Astrocyte of the spinal cord (primary cell): ENCODE results near the gene PLEKHG2.
"Not testable (repeated sequence)": the region's sequence is repeated elsewhere in the genome, so short reads cannot be mapped to it uniquely, and the experiment has no call there.

Experiments used
- DNase-seq: peaks from one replicate; pipeline ENCODE4 v3.0.0; 2011; ENCODE audit warnings: low read depth, low spot score
- H3K4me3 ChIP-seq: 2 replicates; pipeline ENCODE4 v1.5.1; 2011; ENCODE audit warnings: low read depth, mild to moderate bottlenecking, low read length, moderate library complexity
- CTCF ChIP-seq: IDR thresholded peaks from 2 replicates; pipeline ENCODE4 v1.5.1; 2012; ENCODE audit warnings: low read depth, mild to moderate bottlenecking, low read length, inconsistent platforms
- in situ Hi-C: cut with HindIII; loops from 2 replicates; pipeline ENCODE4 v1.10.0; 2017; ENCODE audit warnings: low sequenced_read_pairs

The PLEKHG2 gene

GRCh38 chr19:39444598-39445195 is 32.2 kb downstream of the PLEKHG2 start:
- DNase-seq, result no peak
- in situ Hi-C loops, result no loop called here
- peak overlapping the region; percentile 100 for H3K4me3 ChIP-seq
- no peak for TF ChIP-seq CTCF

DNA sequence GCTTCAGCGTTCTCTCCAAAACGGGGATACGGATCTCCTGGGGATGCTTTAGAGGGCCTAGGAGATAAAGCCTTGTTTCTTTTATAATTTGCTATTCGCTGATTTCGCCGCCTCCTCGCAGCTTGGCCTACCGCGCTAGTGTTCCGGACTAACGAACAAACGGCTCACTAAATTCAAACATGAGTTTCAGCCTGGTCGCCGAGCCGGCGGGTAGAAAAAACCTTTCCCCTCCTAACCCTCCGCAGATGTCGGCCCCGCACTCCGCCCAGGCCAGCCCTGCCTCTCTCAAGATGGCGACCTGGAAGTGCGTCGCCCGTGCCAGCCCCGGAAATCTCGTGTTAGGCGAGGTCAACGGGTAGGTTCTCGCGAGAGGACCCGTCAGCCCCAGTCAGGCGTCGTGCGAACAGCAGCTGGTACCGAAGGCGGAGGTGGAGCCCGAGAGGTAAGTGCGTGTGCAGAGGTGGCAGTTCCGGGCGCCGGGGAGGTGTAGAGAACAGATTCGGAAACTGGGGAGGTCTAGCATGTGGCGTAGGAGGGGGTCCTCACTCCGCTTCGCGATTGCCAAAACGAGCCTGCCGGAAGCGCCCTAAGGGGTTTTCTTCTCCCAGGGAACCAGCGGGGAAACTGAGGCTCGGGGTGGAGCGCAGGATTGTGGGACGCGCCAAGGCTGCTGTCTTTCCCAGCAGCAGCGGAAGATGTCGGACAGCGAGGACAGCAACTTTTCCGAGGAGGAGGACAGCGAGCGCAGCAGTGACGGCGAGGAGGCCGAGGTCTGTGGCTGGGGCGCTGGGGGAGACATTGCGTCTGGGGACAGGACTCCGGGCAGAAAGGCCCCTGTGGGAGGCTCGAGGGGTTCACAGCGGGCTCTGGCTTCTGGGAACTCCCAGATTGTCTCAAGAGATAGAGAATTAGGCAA is 33.0 kb downstream of the PLEKHG2 start, which contains the start of gene SUPT5H:
SUPT5H (plus strand) TSS at position 387 of the 916 bp plus-strand sequence; CDS start at position 696, 309 bp downstream.
- DNase-seq, result peak; percentile 98
- peak within 1 kb of the TSS; percentile 100 for H3K4me3 ChIP-seq
- no peak for TF ChIP-seq CTCF
- in situ Hi-C loops, result no loop called here

DNA sequence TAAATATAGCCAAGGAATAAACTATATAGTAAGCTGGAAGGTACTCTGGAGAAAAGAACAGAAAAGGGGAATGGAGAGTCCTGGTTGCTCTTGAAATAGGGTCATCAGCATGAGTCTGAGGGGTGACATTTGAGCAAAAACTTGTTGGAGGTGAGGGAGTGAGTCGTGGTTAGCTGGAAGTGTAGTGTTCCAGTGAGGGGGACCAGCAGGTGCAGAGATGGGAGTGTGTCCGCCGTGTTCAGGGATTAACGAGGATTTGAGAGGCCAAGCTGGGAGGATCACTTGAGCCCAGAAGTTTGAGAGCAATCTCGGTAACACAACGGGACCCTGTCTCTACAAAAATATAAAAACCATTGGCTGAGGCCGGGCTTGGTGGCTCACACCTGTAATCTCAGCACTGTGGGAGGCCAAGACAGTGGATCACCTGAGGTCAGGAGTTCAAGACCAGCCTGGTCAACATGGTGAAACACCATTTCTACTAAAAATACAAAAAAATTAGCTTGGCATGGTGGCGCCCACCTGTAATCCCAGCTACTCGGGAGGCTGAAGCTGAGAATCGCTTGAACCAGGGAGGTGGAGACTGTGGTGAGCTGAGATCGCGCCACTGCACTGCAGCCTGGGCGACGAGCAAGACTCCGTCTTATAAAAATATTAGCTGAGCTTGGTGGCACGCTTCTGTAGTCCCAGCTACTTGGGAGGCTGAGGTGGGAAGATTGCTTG is 34.1 kb downstream of the PLEKHG2 start:
- no peak for TF ChIP-seq CTCF

GRCh38 chr19:39448271-39448670 is 35.8 kb downstream of the PLEKHG2 start:
- H3K4me3 ChIP-seq, result no peak overlapping the region
- no peak for TF ChIP-seq CTCF
- DNase-seq, result no peak
- in situ Hi-C loops, result no loop called here

More for the DNA sequence above, 34.1 kb downstream of the PLEKHG2 start:
- peak overlapping the region; percentile 100 for H3K4me3 ChIP-seq
- in situ Hi-C loops, result no loop called here
- DNase-seq, result no peak

GRCh38 chr19:39449116-39449797 is 36.8 kb downstream of the PLEKHG2 start:
- no peak for TF ChIP-seq CTCF
- in situ Hi-C loops, result no loop called here
- no peak for DNase-seq
- no peak overlapping the region for H3K4me3 ChIP-seq

DNA sequence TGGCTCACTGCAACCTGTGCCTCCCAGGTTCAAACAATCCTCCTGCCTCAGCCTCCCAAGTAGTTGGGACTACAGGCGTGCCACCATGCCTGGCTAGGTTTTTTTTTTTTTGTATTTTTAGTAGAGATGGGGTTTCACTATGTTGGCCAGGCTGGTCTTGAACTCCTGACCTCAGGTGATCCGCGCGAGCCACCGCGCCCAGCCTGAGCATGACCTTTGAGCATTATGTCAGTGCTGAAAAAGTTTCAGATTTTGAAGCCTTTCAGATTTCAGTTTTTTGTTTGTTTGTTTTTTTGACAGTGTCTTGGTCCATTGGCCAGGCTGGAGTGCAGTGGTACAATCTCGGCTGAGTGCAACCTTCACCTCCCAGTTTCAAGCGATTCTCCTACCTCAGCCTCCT is 38.8 kb downstream of the PLEKHG2 start:
- DNase-seq, in situ Hi-C loops, H3K4me3 ChIP-seq: not testable (repeated sequence)
